ENCODE results near the gene SORCS3.

GRCh38 chr10:104844073-104844472 is 203.0 kb downstream of the SORCS3 start:
- no peak for TF ChIP-seq CTCF (IDR thresholded peaks at IDR 0.05; ENCODE audit: low read depth, low read length, missing input control)
- no peak for TF ChIP-seq EGR1 (IDR thresholded peaks at IDR 0.05; ENCODE audit: low read depth in 2 of 2)
- no peak for TF ChIP-seq YY1 (IDR thresholded peaks at IDR 0.05)
- no peak for TF ChIP-seq MAX (IDR thresholded peaks at IDR 0.05)
- TF ChIP-seq REST (IDR thresholded peaks at IDR 0.05), result no peak
- no peak for TF ChIP-seq FOXA1 (IDR thresholded peaks at IDR 0.05)
- TF ChIP-seq ATF3 (IDR thresholded peaks at IDR 0.05), result no peak
- no peak for TF ChIP-seq RAD21 (IDR thresholded peaks at IDR 0.05)
- TF ChIP-seq TAF1 (conservative IDR thresholded peaks at IDR 0.05), result no peak
- TF ChIP-seq JUND (IDR thresholded peaks at IDR 0.05), result no peak
- no peak for TF ChIP-seq NR2F2 (IDR thresholded peaks at IDR 0.05)
- no peak for TF ChIP-seq GABPA (IDR thresholded peaks at IDR 0.05 in 1 of 2, conservative IDR thresholded peaks at IDR 0.05 in 1 of 2)
